GM21619 (cell line): ENCODE measurements around the gene CSPG4.
"Not testable (repeated sequence)": the region's sequence is repeated elsewhere in the genome, so short reads cannot be mapped to it uniquely, and the experiment has no call there.

Source experiments
- ATAC-seq: cut with Tn5 transposase; IDR thresholded peaks from one replicate; pipeline ENCODE4 v1.9.1; 2021; ENCODE audit not compliant: unreplicated experiment

CSPG4 gene

GRCh38 chr15:75712668-75713337 is at the start of gene CSPG4:
Gene CSPG4, minus strand, starts transcription at chr15:75712848. Its CDS starts 93 bp downstream, at chr15:75712755.
- ATAC-seq = no peak

- not testable (repeated sequence) for ATAC-seq
These were observed 49.7 kb upstream of the CSPG4 start for GRCh38 chr15:75762357-75762718.

GRCh38 chr15:75761446-75762356 is 49.1 kb upstream of the CSPG4 start:
- ATAC-seq = no peak

- ATAC-seq = no peak
These were observed 48.2 kb upstream of the CSPG4 start for GRCh38 chr15:75760704-75761435.

- ATAC-seq = not testable (repeated sequence)
These were observed 47.5 kb upstream of the CSPG4 start for GRCh38 chr15:75760131-75760520.

GRCh38 chr15:75759416-75760130 is 46.9 kb upstream of the CSPG4 start:
- ATAC-seq = no peak

GRCh38 chr15:75758071-75758872 is 45.6 kb upstream of the CSPG4 start:
- peak; percentile 76 for ATAC-seq

GRCh38 chr15:75754871-75755270 is 42.2 kb upstream of the CSPG4 start:
- not testable (repeated sequence) for ATAC-seq

- no peak for ATAC-seq
These were observed 40.5 kb upstream of the CSPG4 start for GRCh38 chr15:75753145-75753544.

- no peak for ATAC-seq
These were observed 39.2 kb upstream of the CSPG4 start for GRCh38 chr15:75751891-75752290.

- no peak for ATAC-seq
These were observed 38.6 kb upstream of the CSPG4 start for GRCh38 chr15:75751116-75751875.

GRCh38 chr15:75750261-75751050 is 37.8 kb upstream of the CSPG4 start:
- no peak for ATAC-seq

- ATAC-seq = no peak
These were observed 37.2 kb upstream of the CSPG4 start for GRCh38 chr15:75749820-75750219.

- ATAC-seq = not testable (repeated sequence)
These were observed 36.2 kb upstream of the CSPG4 start for GRCh38 chr15:75748882-75749281.

GRCh38 chr15:75747121-75747520 is 34.5 kb upstream of the CSPG4 start:
- ATAC-seq = not testable (repeated sequence)

- ATAC-seq = no peak
These were observed 32.7 kb upstream of the CSPG4 start for GRCh38 chr15:75745305-75745704.

GRCh38 chr15:75742346-75742745 is 29.7 kb upstream of the CSPG4 start:
- ATAC-seq = not testable (repeated sequence)

- ATAC-seq = no peak
These were observed 27.1 kb upstream of the CSPG4 start for GRCh38 chr15:75739791-75740190.
